Measurements from ENCODE around the gene CLCN5. TPM values are rescaled to one million over a fixed set of nuclear protein-coding genes. Genes with fewer than 3 reads are reported as not detected.

CLCN5 gene
- total and polyA plus RNA-seq, 10 of the 15 experiments (the other 5 are each of a cell fraction or from before 2014, with no cell fraction given) = 0.33 to 3.8 (median 2.6) TPM

DNA sequence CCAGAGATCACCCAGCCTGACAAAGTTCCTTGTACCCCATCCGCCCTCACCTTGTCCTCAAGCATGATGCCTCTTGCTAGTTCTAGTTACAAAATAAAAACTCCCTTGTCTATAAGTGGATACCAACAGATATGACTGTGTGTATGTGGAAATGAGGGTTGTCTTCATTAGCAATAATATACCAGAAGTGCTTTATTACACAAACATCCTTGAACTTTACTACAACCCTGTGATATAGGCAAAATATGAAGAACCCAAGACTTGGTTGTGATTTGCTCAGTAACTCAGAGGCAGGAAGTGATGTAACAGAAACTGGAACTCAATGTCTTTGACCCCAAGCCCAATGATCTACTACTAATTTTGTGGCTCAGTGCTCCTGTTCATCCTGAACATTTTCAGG lies 180.8 kb downstream of the CLCN5 start:
- in situ Hi-C loops (cut with MboI) (loop anchor here (10.0 kb wide), 1 partner anchor 482 kb away; no protein-coding TSS in a partner anchor), intact Hi-C loops (cut with micrococcal nuclease; ENCODE audit: unreplicated experiment) (no loop called here)
- H2AFZ ChIP-seq (ENCODE audit: control insufficient read depth, low read depth, low read length) = no peak overlapping the region
- H3K4me1 ChIP-seq (ENCODE audit: control insufficient read depth, insufficient read depth, low read length) = no peaks in the 10 kb centered on the region
- FAIRE-seq (no peak), ATAC-seq (peak; percentile 34; the same call in 2 of the 3 replicates), DNase-seq (ENCODE audit: low read depth, low spot score) (no peak)
- RAD21 ChIA-PET (ENCODE audit: unreplicated experiment) = interaction anchor here (0.7 kb wide), 1 partner anchor 14 kb away, joined by 3 read pairs; no protein-coding TSS in a partner anchor
- H3K4me3 ChIP-seq = no peak overlapping the region
- no peak overlapping the region for H3K4me2 ChIP-seq (ENCODE audit: control insufficient read depth, insufficient read depth)
- H3K27me3 ChIP-seq (replicated peaks in 1 of 2; ENCODE audit: control insufficient read depth in 2 of 2, insufficient read depth in 2 of 2, low read length in 1 of 2) = no peaks in the 10 kb centered on the region
- H3K9me3 ChIP-seq (replicated peaks; ENCODE audit: control insufficient read depth, insufficient read depth, low read length) = no peaks in the 10 kb centered on the region
- SMC1A ChIA-PET (ENCODE audit: uncharacterized antibody, unreplicated experiment) = no interaction called here
- H3K36me3 ChIP-seq (ENCODE audit: control insufficient read depth in 2 of 2, insufficient read depth in 2 of 2, low read length in 1 of 2) = no peaks in the 10 kb centered on the region
- TF ChIP-seq LARP7 (IDR thresholded peaks at IDR 0.05) (no peak), NFIC (IDR thresholded peaks at IDR 0.05; ENCODE audit: low read depth, low read length) (no peak)
- TF ChIP-seq, protein P1, sequence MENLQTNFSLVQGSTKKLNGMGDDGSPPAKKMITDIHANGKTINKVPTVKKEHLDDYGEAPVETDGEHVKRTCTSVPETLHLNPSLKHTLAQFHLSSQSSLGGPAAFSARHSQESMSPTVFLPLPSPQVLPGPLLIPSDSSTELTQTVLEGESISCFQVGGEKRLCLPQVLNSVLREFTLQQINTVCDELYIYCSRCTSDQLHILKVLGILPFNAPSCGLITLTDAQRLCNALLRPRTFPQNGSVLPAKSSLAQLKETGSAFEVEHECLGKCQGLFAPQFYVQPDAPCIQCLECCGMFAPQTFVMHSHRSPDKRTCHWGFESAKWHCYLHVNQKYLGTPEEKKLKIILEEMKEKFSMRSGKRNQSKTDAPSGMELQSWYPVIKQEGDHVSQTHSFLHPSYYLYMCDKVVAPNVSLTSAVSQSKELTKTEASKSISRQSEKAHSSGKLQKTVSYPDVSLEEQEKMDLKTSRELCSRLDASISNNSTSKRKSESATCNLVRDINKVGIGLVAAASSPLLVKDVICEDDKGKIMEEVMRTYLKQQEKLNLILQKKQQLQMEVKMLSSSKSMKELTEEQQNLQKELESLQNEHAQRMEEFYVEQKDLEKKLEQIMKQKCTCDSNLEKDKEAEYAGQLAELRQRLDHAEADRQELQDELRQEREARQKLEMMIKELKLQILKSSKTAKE (IDR thresholded peaks at IDR 0.05; ENCODE audit: low read depth, poor library complexity, severe bottlenecking) = no peak
- H3K9ac ChIP-seq (ENCODE audit: control insufficient read depth, insufficient read depth, low read length) = no peak overlapping the region
- WGBS (ENCODE audit: insufficient coverage, insufficient replicate concordance, low lambda C conversion rate, missing lambda C conversion rate) = 0% methylated on average over 1 of the region's 1 CpG
- no TSS peak for BruUV-seq (replicated peaks)
- CTCF ChIA-PET = no interaction called here
- H3K79me2 ChIP-seq (ENCODE audit: control insufficient read depth, insufficient read depth, low read length) = no peaks in the 10 kb centered on the region
- POLR2A ChIA-PET = no interaction called here
- H3K27ac ChIP-seq (ENCODE audit: control insufficient read depth, insufficient read depth) = no peak overlapping the region
- no peaks in the 10 kb centered on the region for H4K20me1 ChIP-seq (ENCODE audit: control insufficient read depth, insufficient read depth)

DNA sequence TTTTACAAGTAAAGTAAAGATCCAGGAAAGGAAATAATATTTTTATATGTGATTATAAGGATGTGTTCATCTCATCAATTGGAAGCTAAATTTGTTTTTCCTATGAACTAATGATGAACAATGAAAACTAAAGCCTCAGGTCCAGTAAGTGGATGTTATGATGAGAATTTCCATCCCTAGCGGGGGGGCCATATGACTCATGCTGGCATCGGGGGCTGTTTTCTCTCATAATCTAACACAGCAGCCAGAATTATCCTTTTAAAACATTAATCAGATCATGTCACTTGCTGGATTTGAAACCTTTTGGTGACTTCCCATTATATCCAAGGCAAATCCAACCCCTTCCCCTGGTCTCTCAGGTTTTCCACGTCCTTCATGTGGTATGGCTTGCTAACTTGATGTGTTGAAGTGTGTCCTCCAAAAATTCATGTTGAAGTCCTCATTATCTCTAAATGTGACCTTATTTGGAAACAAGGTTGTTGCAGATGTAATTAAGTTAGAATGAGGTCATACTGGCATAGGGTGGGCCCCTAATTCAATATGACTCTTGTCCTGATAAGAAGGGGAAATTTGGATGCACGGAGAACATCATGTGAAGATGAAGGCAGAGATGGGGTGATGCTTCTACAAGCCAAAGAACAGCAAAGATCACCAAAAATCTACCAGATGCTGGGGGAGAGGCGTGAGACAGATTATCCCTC lies 181.6 kb downstream of the CLCN5 start:
- 57% methylated on average over 5 of the region's 5 CpGs for WGBS (ENCODE audit: insufficient coverage, insufficient replicate concordance, low lambda C conversion rate, missing lambda C conversion rate)
- Histone ChIP-seq H3K4me2 (ENCODE audit: control insufficient read depth, insufficient read depth) (no peak overlapping the region), H3K9me3 (replicated peaks; ENCODE audit: control insufficient read depth, insufficient read depth, low read length) (no peaks in the 10 kb centered on the region), H3K79me2 (ENCODE audit: control insufficient read depth, insufficient read depth, low read length) (no peaks in the 10 kb centered on the region), H3K27ac (ENCODE audit: control insufficient read depth, insufficient read depth) (no peak overlapping the region), H3K36me3 (ENCODE audit: control insufficient read depth in 2 of 2, insufficient read depth in 2 of 2, low read length in 1 of 2) (no peaks in the 10 kb centered on the region), H3K9ac (ENCODE audit: control insufficient read depth, insufficient read depth, low read length) (no peak overlapping the region), H3K4me1 (ENCODE audit: control insufficient read depth, insufficient read depth, low read length) (no peaks in the 10 kb centered on the region), H2AFZ (ENCODE audit: control insufficient read depth, low read depth, low read length) (no peak overlapping the region), H3K4me3 (no peak overlapping the region), H4K20me1 (ENCODE audit: control insufficient read depth, insufficient read depth) (no peaks in the 10 kb centered on the region), H3K27me3 (replicated peaks in 1 of 2; ENCODE audit: control insufficient read depth in 2 of 2, insufficient read depth in 2 of 2, low read length in 1 of 2) (no peaks in the 10 kb centered on the region)
- ChIA-PET SMC1A (ENCODE audit: uncharacterized antibody, unreplicated experiment) (no interaction called here), POLR2A (no interaction called here), RAD21 (ENCODE audit: unreplicated experiment) (interaction anchor here (0.7 kb wide), 1 partner anchor 13 kb away, joined by 3 read pairs; no protein-coding TSS in a partner anchor), CTCF (no interaction called here)
- intact Hi-C loops (cut with micrococcal nuclease; ENCODE audit: unreplicated experiment) = no loop called here
- FAIRE-seq (no peak), DNase-seq (ENCODE audit: low read depth, low spot score) (no peak), ATAC-seq (no peak)
- no TSS peak for BruUV-seq (replicated peaks)
- in situ Hi-C loops (cut with MboI) = loop anchor here (10.0 kb wide), 1 partner anchor 481 kb away; no protein-coding TSS in a partner anchor
- TF ChIP-seq SP1 (IDR thresholded peaks at IDR 0.05; ENCODE audit: low read depth, low read length) = no peak
- TF ChIP-seq, protein P2, sequence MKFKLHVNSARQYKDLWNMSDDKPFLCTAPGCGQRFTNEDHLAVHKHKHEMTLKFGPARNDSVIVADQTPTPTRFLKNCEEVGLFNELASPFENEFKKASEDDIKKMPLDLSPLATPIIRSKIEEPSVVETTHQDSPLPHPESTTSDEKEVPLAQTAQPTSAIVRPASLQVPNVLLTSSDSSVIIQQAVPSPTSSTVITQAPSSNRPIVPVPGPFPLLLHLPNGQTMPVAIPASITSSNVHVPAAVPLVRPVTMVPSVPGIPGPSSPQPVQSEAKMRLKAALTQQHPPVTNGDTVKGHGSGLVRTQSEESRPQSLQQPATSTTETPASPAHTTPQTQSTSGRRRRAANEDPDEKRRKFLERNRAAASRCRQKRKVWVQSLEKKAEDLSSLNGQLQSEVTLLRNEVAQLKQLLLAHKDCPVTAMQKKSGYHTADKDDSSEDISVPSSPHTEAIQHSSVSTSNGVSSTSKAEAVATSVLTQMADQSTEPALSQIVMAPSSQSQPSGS (IDR thresholded peaks at IDR 0.05; ENCODE audit: low read length) = no peak
- TF ChIP-seq RFX5 (IDR thresholded peaks at IDR 0.05; ENCODE audit: low read depth, low read length) = no peak
- TF ChIP-seq DPF2 (IDR thresholded peaks at IDR 0.05) = no peak
- no peak for TF ChIP-seq BHLHE40 (IDR thresholded peaks at IDR 0.05; ENCODE audit: borderline replicate concordance in 1 of 2, low read depth in 2 of 2, low read length in 1 of 2)
- TF ChIP-seq, protein P3, sequence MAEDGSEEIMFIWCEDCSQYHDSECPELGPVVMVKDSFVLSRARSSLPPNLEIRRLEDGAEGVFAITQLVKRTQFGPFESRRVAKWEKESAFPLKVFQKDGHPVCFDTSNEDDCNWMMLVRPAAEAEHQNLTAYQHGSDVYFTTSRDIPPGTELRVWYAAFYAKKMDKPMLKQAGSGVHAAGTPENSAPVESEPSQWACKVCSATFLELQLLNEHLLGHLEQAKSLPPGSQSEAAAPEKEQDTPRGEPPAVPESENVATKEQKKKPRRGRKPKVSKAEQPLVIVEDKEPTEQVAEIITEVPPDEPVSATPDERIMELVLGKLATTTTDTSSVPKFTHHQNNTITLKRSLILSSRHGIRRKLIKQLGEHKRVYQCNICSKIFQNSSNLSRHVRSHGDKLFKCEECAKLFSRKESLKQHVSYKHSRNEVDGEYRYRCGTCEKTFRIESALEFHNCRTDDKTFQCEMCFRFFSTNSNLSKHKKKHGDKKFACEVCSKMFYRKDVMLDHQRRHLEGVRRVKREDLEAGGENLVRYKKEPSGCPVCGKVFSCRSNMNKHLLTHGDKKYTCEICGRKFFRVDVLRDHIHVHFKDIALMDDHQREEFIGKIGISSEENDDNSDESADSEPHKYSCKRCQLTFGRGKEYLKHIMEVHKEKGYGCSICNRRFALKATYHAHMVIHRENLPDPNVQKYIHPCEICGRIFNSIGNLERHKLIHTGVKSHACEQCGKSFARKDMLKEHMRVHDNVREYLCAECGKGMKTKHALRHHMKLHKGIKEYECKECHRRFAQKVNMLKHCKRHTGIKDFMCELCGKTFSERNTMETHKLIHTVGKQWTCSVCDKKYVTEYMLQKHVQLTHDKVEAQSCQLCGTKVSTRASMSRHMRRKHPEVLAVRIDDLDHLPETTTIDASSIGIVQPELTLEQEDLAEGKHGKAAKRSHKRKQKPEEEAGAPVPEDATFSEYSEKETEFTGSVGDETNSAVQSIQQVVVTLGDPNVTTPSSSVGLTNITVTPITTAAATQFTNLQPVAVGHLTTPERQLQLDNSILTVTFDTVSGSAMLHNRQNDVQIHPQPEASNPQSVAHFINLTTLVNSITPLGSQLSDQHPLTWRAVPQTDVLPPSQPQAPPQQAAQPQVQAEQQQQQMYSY (CRISPR knock-in tag; IDR thresholded peaks at IDR 0.05) = no peak
- no peak for TF ChIP-seq ATF7 (IDR thresholded peaks at IDR 0.05; ENCODE audit: low read depth)
